Ectodermal cell (in vitro differentiated cells): ENCODE data around the gene WSCD2. TPM values are rescaled to one million over a fixed set of nuclear protein-coding genes. Genes with fewer than 3 reads are reported as not detected.
A peak's percentile ranks its signal among the peaks of the same experiment; 100 is the strongest.

Experiments used
- H3K27ac ChIP-seq: 2 replicates; pipeline ENCODE4 v1.7.0; 2013; ENCODE audit warnings: mild to moderate bottlenecking, low read depth, low read length; ENCODE audit not compliant: insufficient read depth, poor library complexity, severe bottlenecking
- H3K27me3 ChIP-seq: 2 replicates; pipeline ENCODE4 v1.7.0; 2013; ENCODE audit warnings: mild to moderate bottlenecking, low read length; ENCODE audit not compliant: insufficient read depth, control insufficient read depth, poor library complexity, severe bottlenecking
- H3K36me3 ChIP-seq: one replicate; pipeline ENCODE4 v1.7.0; 2013; ENCODE audit warnings: low read length; ENCODE audit not compliant: control insufficient read depth, insufficient read depth
- H3K4me1 ChIP-seq: one replicate; pipeline ENCODE4 v1.7.0; 2013; ENCODE audit warnings: low read length; ENCODE audit not compliant: control insufficient read depth, insufficient read depth
- H3K4me3 ChIP-seq: 2 replicates; pipeline ENCODE4 v1.7.0; 2013; ENCODE audit warnings: low read depth, low read length, control low read depth; ENCODE audit not compliant: insufficient read depth
- H3K9me3 ChIP-seq: 2 replicates; pipeline ENCODE4 v1.7.0; 2013; ENCODE audit warnings: mild to moderate bottlenecking, low read length, moderate library complexity; ENCODE audit not compliant: control insufficient read depth
- WGBS, 2 experiments: methylation state at CpG; one replicate each; pipeline ENCODE4 v1.1.7; 2013; ENCODE audit warnings: missing lambda C conversion rate in 2 of 2; 5-methylcytosine and 5-hydroxymethylcytosine counted together
- polyA plus RNA-seq, 4 experiments: library from polyadenylated mRNA; stranded (reverse); fragments of 50-300 nt; gene quantifications; one replicate each; pipeline ENCODE4 v1.2.3, GENCODE V29; 2013

WSCD2 gene
- 3.7 TPM for polyA plus RNA-seq (2013, experiment 1 of 4)
- polyA plus RNA-seq (2013, experiment 2 of 4), result 5.2 TPM
- polyA plus RNA-seq (2013, experiment 3 of 4), result 7.3 TPM
- 10.1 TPM for polyA plus RNA-seq (2013, experiment 4 of 4)

DNA sequence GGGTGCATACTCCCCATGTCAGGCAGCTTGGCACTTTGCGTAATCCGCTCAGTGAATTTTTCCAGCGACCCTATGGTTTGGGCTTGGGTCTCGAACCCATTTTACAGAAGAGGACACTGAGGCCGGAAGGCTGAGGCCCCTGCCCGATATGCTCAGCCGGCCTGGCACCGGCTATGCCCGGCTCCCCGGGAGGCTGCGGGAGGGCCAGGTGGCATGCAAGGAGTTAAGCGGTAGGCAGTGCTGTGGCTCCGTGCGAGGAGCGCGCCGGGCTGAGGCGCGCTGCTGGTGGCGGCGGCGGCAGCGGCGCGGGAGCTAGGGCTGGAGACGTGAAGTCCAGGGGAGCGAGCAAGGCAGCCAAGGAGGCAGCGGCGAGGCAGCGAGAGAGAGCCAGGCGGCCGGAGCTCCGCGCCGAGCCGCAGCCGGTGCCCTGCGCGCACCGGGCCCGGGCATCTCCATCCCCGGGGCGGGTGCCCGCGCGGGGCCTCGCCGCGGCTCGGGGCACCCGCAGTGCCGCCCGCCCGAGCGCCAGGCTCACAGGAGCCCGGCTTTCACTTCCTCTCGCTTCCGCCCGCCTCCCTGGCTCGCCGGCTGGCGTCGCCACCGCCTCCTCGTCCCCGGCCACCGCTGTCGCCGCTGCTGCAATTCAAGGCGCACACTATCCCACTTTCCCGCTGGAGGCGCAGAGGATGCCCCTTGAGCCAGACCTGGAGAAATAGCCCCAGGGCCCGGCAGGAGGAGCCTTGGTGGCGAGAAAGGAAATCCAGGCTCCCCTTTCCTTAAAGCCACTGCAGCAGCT, at the start of gene WSCD2:
WSCD2 (plus strand) TSS at position 272 of the 796 bp plus-strand sequence. CDS start 66,545 bp downstream, outside the sequence.
- 5% methylated on average over 74 of the region's 74 CpGs for WGBS, 2 experiments
- Histone ChIP-seq H3K4me1 (peaks cover 10% of the 10 kb centered on the region), H3K36me3 (no peaks in the 10 kb centered on the region), H3K9me3 (no peaks in the 10 kb centered on the region), H3K4me3 (peak within 1 kb of the TSS; percentile 54), H3K27me3 (peaks cover 15% of the 10 kb centered on the region), H3K27ac (peak within 1 kb of the TSS; percentile 2)

DNA sequence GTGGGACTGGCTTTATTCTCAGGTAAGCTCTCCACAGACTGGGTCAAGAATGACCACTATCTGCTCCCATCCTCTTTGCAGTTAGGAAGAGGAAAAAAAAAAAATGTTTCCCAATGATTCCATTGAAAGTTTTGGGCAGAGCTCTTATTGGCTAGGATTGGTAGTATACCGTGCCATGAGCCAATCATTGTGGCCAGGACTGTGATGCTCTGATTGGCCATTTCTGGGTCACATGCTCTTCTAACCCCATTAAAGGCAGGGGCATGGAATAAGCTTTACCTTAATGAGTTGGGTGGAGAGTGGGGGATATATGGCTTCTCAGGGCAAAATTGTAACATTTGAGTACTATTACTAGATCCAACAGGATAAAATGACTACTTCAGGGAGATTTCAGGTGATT, 49.4 kb upstream of the WSCD2 start:
- no peaks in the 10 kb centered on the region for H3K27me3 ChIP-seq
- no peak overlapping the region for H3K27ac ChIP-seq
- H3K4me1 ChIP-seq, result peaks cover 8% of the 10 kb centered on the region
- H3K4me3 ChIP-seq, result no peak overlapping the region
- H3K36me3 ChIP-seq, result no peaks in the 10 kb centered on the region
- H3K9me3 ChIP-seq, result no peaks in the 10 kb centered on the region
- WGBS, 2 experiments, result 95 to 100% methylated on average over 1 of the region's 1 CpG

DNA sequence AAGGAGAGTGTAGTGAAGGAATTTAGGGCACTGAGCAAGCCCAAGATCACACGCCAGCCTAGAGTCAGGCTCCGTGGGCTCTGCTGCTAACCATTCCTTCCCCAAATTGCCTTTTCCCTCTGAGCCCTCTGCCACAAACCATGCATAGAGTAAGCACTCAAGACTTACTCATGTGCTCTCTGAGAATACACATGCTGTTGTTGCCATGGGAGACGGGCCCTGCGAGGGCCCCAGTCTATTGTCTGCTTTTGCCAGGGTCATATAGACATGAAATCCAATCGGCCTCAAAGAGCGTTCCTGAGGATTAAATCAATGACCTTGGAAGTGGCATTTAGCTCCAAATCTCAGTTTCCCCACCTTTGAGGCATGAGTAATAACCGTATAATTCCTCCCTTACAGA, 48.7 kb upstream of the WSCD2 start:
- H3K27ac ChIP-seq, result no peak overlapping the region
- no peaks in the 10 kb centered on the region for H3K36me3 ChIP-seq
- 87 to 88% methylated on average over 6 to 7 of the region's 7 CpGs for WGBS, 2 experiments
- no peaks in the 10 kb centered on the region for H3K27me3 ChIP-seq
- H3K4me1 ChIP-seq, result peaks cover 8% of the 10 kb centered on the region
- no peaks in the 10 kb centered on the region for H3K9me3 ChIP-seq
- H3K4me3 ChIP-seq, result no peak overlapping the region

DNA sequence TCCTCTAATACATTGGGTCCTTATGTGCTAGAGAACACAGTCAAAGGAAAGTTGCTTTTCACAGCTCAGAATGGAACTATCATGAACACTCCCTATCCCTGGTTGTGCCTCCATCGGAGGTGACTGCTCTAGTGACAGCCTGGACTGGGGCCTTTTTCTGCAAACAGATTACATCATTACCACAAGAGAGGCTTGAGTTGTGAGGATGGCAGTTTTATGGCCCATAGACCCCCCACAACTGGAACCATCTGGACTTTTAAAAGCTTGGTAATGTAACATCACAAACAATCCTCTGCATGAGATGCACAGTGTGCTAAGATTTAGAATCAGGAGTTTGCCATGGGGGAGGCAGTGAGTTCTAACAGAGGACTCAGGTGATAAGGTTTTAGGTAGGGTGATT, 46.6 kb upstream of the WSCD2 start:
- Histone ChIP-seq H3K9me3 (no peaks in the 10 kb centered on the region), H3K4me1 (peaks cover 8% of the 10 kb centered on the region), H3K27ac (no peak overlapping the region), H3K4me3 (no peak overlapping the region), H3K27me3 (no peaks in the 10 kb centered on the region), H3K36me3 (no peaks in the 10 kb centered on the region)
- 80 to 94% methylated on average over 1 of the region's 1 CpG for WGBS, 2 experiments

DNA sequence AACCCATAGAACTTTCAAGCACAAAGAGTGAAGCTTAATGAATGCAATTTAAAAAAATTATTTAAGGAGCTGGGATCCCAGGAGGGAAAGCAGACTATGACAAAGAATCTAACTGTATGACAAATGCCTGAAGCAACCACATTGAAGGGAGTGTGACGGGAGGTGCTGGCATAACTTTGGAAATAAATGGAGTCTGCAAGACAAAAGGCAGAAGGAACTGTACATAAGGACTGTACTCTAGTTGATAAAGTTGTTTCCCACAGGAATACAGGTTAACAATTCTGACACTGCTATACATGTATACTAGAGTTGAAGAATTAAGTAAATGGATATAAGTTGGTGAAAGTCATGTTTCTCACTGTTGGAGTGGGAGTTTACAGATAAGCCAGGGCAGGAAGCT, 41.2 kb upstream of the WSCD2 start:
- H3K27me3 ChIP-seq, result no peaks in the 10 kb centered on the region
- WGBS, 2 experiments, result 93 to 100% methylated on average over 1 of the region's 1 CpG
- H3K36me3 ChIP-seq, result no peaks in the 10 kb centered on the region

DNA sequence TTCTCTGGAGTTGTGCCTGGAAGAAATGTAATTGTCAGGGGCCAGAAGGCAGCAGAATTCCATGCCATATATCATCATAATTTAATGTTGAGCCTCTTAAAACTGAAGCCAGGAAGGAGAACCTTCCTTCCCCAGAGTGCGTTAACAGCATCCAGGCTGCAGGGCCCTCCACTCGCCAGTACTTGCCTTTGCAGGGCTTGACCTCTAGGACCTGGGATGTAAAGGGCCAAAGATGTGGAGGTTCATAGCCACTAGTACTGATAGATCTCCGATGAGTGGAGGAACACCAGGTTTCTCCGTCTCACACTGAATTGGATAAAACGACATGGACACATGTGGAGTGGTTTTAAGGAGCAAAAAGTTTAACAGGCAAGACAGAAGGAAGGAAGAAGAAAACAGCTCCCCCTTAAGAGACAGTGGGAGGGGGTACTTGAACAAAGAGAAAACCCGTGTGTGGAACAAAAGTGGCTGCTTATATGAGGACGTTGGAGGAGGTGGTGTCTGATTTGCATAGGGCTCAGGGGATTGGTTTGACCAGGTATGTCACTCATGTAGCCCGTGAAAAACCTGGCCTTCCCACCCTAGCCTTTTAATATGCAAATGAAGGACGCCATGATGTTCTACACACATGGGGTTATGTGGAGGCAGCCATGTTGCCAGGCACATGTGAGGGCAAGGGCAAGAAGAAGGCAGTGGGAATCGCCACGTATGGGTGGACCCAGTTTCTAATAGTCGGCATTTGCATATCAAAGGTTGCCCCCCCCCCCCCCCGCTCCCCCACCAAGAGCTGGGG, 38.8 kb upstream of the WSCD2 start:
- Histone ChIP-seq H3K4me3 (no peak overlapping the region), H3K4me1 (no peaks in the 10 kb centered on the region), H3K9me3 (no peaks in the 10 kb centered on the region), H3K27me3 (no peaks in the 10 kb centered on the region), H3K36me3 (no peaks in the 10 kb centered on the region), H3K27ac (no peak overlapping the region)
- WGBS, 2 experiments, result 76 to 77% methylated on average over 12 to 13 of the region's 13 CpGs

More for the DNA sequence above, 41.2 kb upstream of the WSCD2 start:
- Histone ChIP-seq H3K4me1 (no peaks in the 10 kb centered on the region), H3K9me3 (no peaks in the 10 kb centered on the region), H3K27ac (no peak overlapping the region), H3K4me3 (no peak overlapping the region)

DNA sequence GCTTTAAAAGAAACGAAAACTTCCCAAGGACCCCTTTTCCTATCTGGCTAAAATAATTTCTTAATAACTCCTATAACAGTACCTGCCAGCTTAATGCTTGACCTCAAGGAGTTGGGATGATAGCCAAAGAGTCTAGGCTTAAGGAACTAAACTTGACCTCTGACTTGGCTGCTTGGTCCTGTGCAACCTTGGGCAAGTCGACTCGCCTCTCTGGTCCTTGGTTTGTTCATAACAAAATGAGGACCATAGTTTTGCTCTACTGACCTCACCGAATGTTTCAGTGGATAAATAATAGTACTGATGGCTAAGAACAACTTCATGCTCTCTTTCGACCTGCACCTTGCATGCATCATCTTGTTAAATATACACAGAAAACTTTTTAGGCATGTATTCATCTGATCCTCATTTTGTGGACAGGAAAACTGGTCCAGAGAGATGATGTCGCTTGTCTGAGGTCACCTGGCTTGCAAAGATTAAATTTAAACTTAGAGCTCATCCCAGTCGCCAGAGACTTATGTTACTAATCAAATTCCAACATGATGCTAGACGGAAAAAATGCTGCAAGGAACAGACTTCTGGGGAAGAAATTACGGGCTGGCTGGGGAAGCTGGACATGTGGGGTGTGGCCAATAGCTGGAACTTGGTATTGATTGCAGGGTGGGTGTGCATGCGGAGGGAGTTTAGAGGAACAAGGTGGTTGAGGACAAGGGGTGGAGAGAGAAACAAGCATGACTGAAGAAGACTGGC, 38.0 kb upstream of the WSCD2 start:
- 96% methylated on average over 10 of the region's 10 CpGs for WGBS, 2 experiments
- Histone ChIP-seq H3K4me1 (no peaks in the 10 kb centered on the region), H3K4me3 (no peak overlapping the region), H3K9me3 (no peaks in the 10 kb centered on the region), H3K27me3 (no peaks in the 10 kb centered on the region), H3K36me3 (no peaks in the 10 kb centered on the region), H3K27ac (no peak overlapping the region)

DNA sequence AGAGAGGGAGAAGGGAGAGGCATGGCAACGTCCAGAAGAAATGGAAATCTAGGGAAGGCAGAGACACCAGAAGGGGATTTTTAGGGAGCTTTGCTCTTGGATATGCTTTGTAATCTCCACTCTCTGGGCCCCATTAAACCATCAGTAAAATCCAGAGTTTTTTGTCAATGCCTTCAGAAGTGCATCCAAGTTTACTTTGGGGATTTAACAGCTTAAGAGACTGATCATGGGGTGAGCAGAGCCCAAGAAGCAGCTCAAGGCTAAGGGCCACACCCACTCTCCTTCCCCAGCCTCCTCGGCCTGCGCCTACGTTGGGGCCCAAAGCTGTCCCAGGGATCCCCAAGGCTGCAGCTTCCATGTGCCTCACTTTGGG, 37.4 kb upstream of the WSCD2 start:
- WGBS, 2 experiments, result 82 to 88% methylated on average over 4 of the region's 4 CpGs
- no peaks in the 10 kb centered on the region for H3K9me3 ChIP-seq
- H3K36me3 ChIP-seq, result no peaks in the 10 kb centered on the region
- no peak overlapping the region for H3K4me3 ChIP-seq
- H3K4me1 ChIP-seq, result no peaks in the 10 kb centered on the region
- H3K27ac ChIP-seq, result no peak overlapping the region
- no peaks in the 10 kb centered on the region for H3K27me3 ChIP-seq

DNA sequence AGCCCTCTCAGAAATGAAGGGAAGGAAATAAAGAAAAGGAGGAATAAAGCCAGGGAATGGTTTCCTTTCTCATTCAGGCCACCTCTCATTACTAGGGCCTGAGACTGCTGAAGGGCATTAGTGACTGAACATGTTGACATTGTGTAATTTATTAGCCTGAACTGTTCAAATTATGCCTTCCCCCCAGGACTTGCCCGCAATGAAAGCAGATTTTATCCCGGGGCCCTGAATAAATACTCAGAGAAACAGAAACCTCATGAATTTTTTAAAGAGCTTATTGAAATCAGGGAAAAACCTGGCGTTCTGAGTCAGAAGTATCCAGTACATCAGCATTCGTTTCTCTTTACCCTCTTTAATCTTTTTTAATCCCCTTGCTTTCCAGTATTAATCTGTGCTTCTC, 35.9 kb upstream of the WSCD2 start:
- Histone ChIP-seq H3K27me3 (no peaks in the 10 kb centered on the region), H3K4me1 (no peaks in the 10 kb centered on the region), H3K36me3 (no peaks in the 10 kb centered on the region), H3K4me3 (no peak overlapping the region), H3K9me3 (no peaks in the 10 kb centered on the region), H3K27ac (no peak overlapping the region)
- WGBS, 2 experiments, result 91 to 92% methylated on average over 4 of the region's 4 CpGs
